Caco-2 (cell line): ENCODE data around the gene KIF3A. TPM values are rescaled to one million over a fixed set of nuclear protein-coding genes. Genes with fewer than 3 reads are reported as not detected.

Experiments used
- BruUV-seq: library from RNA; stranded (reverse); fragments of 400-500 nt; replicated peaks from 2 replicates; lab custom pipeline; 2021; lab: Mats Ljungman, UMichigan
- CTCF ChIA-PET: fragments of 300-600 bp; sonication (Branson Sonifier 250); formaldehyde crosslinking; loops from one replicate; lab custom pipeline; 2022; ENCODE audit warnings: antibody characterized with exemption; lab: Charles Lee
- POLR2A ChIA-PET: fragments of 300-600 bp; sonication (Branson Sonifier 250); formaldehyde crosslinking; loops from one replicate; lab custom pipeline; 2022; ENCODE audit warnings: antibody characterized with exemption; lab: Charles Lee
- DNase-seq, 2 experiments: peaks; one replicate each; pipeline versions ENCODE4 v3.0.0 to v3.0.0-alpha.2; 2020 to 2022
- H3K27me3 ChIP-seq: replicated peaks from 2 replicates; pipeline ENCODE4 v1.6.0; 2011; ENCODE audit warnings: low read length; ENCODE audit not compliant: control insufficient read depth, insufficient read depth
- H3K36me3 ChIP-seq: 2 replicates; pipeline ENCODE4 v1.5.1; 2011; ENCODE audit warnings: low read length; ENCODE audit not compliant: control insufficient read depth, insufficient read depth
- H3K4me1 ChIP-seq: fragments of 250-450 bp; sonication (Bioruptor Pico); 2 replicates; pipeline ENCODE4 v1.5.1; 2020; ENCODE audit warnings: mild to moderate bottlenecking
- H3K4me3 ChIP-seq: 2 replicates; pipeline ENCODE4 v1.5.1; 2011; ENCODE audit warnings: low read depth, mild to moderate bottlenecking, control low read depth, low read length
- H3K9me3 ChIP-seq: fragments of 250-450 bp; sonication (Bioruptor Pico); 2 replicates; pipeline ENCODE4 v1.5.1; 2020; ENCODE audit warnings: mild to moderate bottlenecking, moderate library complexity
- H3K27ac Mint-ChIP-seq: one replicate; pipeline ENCODE4 v1.8.0; 2022; ENCODE audit warnings: mixed read lengths; ENCODE audit not compliant: unreplicated experiment
- H3K27me3 Mint-ChIP-seq: one replicate; pipeline ENCODE4 v1.8.0; 2022; ENCODE audit warnings: mixed read lengths; ENCODE audit not compliant: insufficient read depth, unreplicated experiment
- H3K36me3 Mint-ChIP-seq: one replicate; pipeline ENCODE4 v1.8.0; 2022; ENCODE audit warnings: mild to moderate bottlenecking, mixed read lengths; ENCODE audit not compliant: insufficient read depth, unreplicated experiment
- H3K4me1 Mint-ChIP-seq: one replicate; pipeline ENCODE4 v1.8.0; 2022; ENCODE audit warnings: low read depth, mixed read lengths; ENCODE audit not compliant: unreplicated experiment
- H3K4me3 Mint-ChIP-seq: one replicate; pipeline ENCODE4 v1.8.0; 2022; ENCODE audit warnings: mild to moderate bottlenecking, moderate library complexity, mixed read lengths; ENCODE audit not compliant: unreplicated experiment
- H3K9me3 Mint-ChIP-seq: one replicate; pipeline ENCODE4 v1.8.0; 2022; ENCODE audit warnings: mixed read lengths; ENCODE audit not compliant: unreplicated experiment
- CTCF ChIP-seq, 2 experiments: fragments of 200-600 bp in 1 of 2; IDR thresholded peaks; 1 replicate in 1 of 2; 2 replicates in 1 of 2; pipeline versions ENCODE4 v1.5.1 to v1.8.0; 2011 to 2022; ENCODE audit warnings: antibody characterized with exemption in 1 of 2, control low read depth in 1 of 2, inconsistent platforms in 1 of 2, low read depth in 1 of 2, low read length in 1 of 2, mild to moderate bottlenecking in 1 of 2, moderate library complexity in 1 of 2; ENCODE audit not compliant: insufficient read depth in 1 of 2, severe bottlenecking in 1 of 2, unreplicated experiment in 1 of 2
- intact Hi-C: fragments of 100-400 bp; cut with micrococcal nuclease; formaldehyde crosslinking; loops from one replicate; pipeline ENCODE4 v1.10.0; 2022; ENCODE audit not compliant: unreplicated experiment
- total RNA-seq: library from RNA; stranded (reverse); gene quantifications from 2 replicates; pipeline ENCODE4 v1.2.3, GENCODE V29; 2022

Gene KIF3A
- total RNA-seq, 1 experiment from 2014 or later: 12.7 TPM

- Histone ChIP-seq H3K9me3 (no peaks in the 10 kb centered on the region), H3K4me3 (no peak overlapping the region), H3K27me3 (no peaks in the 10 kb centered on the region), H3K36me3 (no peaks in the 10 kb centered on the region), H3K4me1 (peaks cover 14% of the 10 kb centered on the region)
- no peak for TF ChIP-seq CTCF (IDR thresholded peaks at IDR 0.05; ENCODE audit: insufficient read depth in 1 of 2, low read depth in 1 of 2, low read length in 1 of 2, severe bottlenecking in 1 of 2, unreplicated experiment in 1 of 2)
- ChIA-PET POLR2A (no interaction called here), CTCF (no interaction called here)
- no peak for DNase-seq
- Mint-ChIP-seq H3K9me3 (no peaks in the 10 kb centered on the region), H3K27me3 (peaks cover 5% of the 10 kb centered on the region), H3K27ac (no peak overlapping the region), H3K4me1 (peaks cover 14% of the 10 kb centered on the region), H3K4me3 (no peak overlapping the region), H3K36me3 (peaks cover 5% of the 10 kb centered on the region)
- no TSS peak for BruUV-seq
- intact Hi-C loops: no loop called here
Observed at GRCh38 chr5:132780577-132780976, 43.2 kb upstream of the KIF3A start.

- Mint-ChIP-seq H3K27me3 (peaks cover 5% of the 10 kb centered on the region), H3K4me1 (peaks cover 19% of the 10 kb centered on the region), H3K27ac (no peak overlapping the region), H3K36me3 (peaks cover 5% of the 10 kb centered on the region), H3K9me3 (no peaks in the 10 kb centered on the region), H3K4me3 (no peak overlapping the region)
- no peaks in the 10 kb centered on the region for H3K36me3 ChIP-seq
- POLR2A ChIA-PET: no interaction called here
- CTCF ChIA-PET: no interaction called here
- BruUV-seq: no TSS peak
- H3K4me3 ChIP-seq: no peak overlapping the region
- no peak for DNase-seq
- H3K4me1 ChIP-seq: peaks cover 17% of the 10 kb centered on the region
- no peaks in the 10 kb centered on the region for H3K27me3 ChIP-seq
- intact Hi-C loops: no loop called here
- no peaks in the 10 kb centered on the region for H3K9me3 ChIP-seq
- no peak for TF ChIP-seq CTCF (IDR thresholded peaks at IDR 0.05; ENCODE audit: insufficient read depth in 1 of 2, low read depth in 1 of 2, low read length in 1 of 2, severe bottlenecking in 1 of 2, unreplicated experiment in 1 of 2)
Observed at GRCh38 chr5:132779961-132780360, 42.6 kb upstream of the KIF3A start.

- Histone ChIP-seq H3K9me3 (no peaks in the 10 kb centered on the region), H3K36me3 (no peaks in the 10 kb centered on the region), H3K4me1 (peaks cover 21% of the 10 kb centered on the region), H3K27me3 (no peaks in the 10 kb centered on the region), H3K4me3 (no peak overlapping the region)
- intact Hi-C loops: no loop called here
- DNase-seq: no peak
- Mint-ChIP-seq H3K36me3 (peaks cover 5% of the 10 kb centered on the region), H3K4me3 (peak overlapping the region; percentile 73), H3K4me1 (peaks cover 23% of the 10 kb centered on the region), H3K9me3 (no peaks in the 10 kb centered on the region), H3K27me3 (peaks cover 5% of the 10 kb centered on the region), H3K27ac (no peak overlapping the region)
- ChIA-PET POLR2A (no interaction called here), CTCF (interaction anchor here (1.4 kb wide), 1 partner anchor 24 kb away, joined by 5 read pairs; no protein-coding TSS in a partner anchor)
- no peak for TF ChIP-seq CTCF (IDR thresholded peaks at IDR 0.05; ENCODE audit: insufficient read depth in 1 of 2, low read depth in 1 of 2, low read length in 1 of 2, severe bottlenecking in 1 of 2, unreplicated experiment in 1 of 2)
- BruUV-seq: no TSS peak
Observed at GRCh38 chr5:132778856-132779255, 41.5 kb upstream of the KIF3A start.
